Activated CD4-positive, alpha-beta T cell treated with anti-CD3 and anti-CD28 coated beads for 4 hours (primary cell): ENCODE data around the gene YBX3.
"Not testable (repeated sequence)": the region's sequence is repeated elsewhere in the genome, so short reads cannot be mapped to it uniquely, and the experiment has no call there.

Source experiments
- DNase-seq, 2 donors: peaks; one replicate each; pipeline ENCODE4 v3.0.0-alpha.2; 2020

YBX3 gene

GRCh38 chr12:10722905-10723746, at the start of gene YBX3:
TSS of gene YBX3 (minus strand) at chr12:10723323. CDS start at chr12:10723111, 212 bp downstream.
- DNase-seq, result peak; percentile 8 to 19

- DNase-seq, result no peak
Measured at GRCh38 chr12:10771132-10771733, 48.1 kb upstream of the YBX3 start.

GRCh38 chr12:10759657-10760056, 36.5 kb upstream of the YBX3 start:
- no peak for DNase-seq

GRCh38 chr12:10756194-10756593, 33.1 kb upstream of the YBX3 start:
- no peak for DNase-seq

GRCh38 chr12:10753059-10753458, 29.9 kb upstream of the YBX3 start:
- DNase-seq, result no peak

- no peak for DNase-seq
Measured at GRCh38 chr12:10750385-10750727, 27.2 kb upstream of the YBX3 start.

GRCh38 chr12:10749700-10750384, 26.7 kb upstream of the YBX3 start:
- peak; percentile 59 to 71 for DNase-seq

GRCh38 chr12:10747730-10748129, 24.6 kb upstream of the YBX3 start:
- no peak for DNase-seq

- not testable (repeated sequence) for DNase-seq
Measured at GRCh38 chr12:10743420-10743819, 20.3 kb upstream of the YBX3 start.

- DNase-seq, result no peak
Measured at GRCh38 chr12:10741845-10742244, 18.7 kb upstream of the YBX3 start.

- DNase-seq, result no peak
Measured at GRCh38 chr12:10740182-10740581, 17.1 kb upstream of the YBX3 start.

GRCh38 chr12:10739157-10740118, 16.3 kb upstream of the YBX3 start:
- no peak for DNase-seq

- DNase-seq, result no peak
Measured at GRCh38 chr12:10737249-10737648, 14.1 kb upstream of the YBX3 start.

- DNase-seq, result no peak
Measured at GRCh38 chr12:10736463-10736862, 13.3 kb upstream of the YBX3 start.

- no peak for DNase-seq
Measured at GRCh38 chr12:10735428-10735827, 12.3 kb upstream of the YBX3 start.

GRCh38 chr12:10732549-10732948, 9.4 kb upstream of the YBX3 start:
- no peak for DNase-seq

- no peak for DNase-seq
Measured at GRCh38 chr12:10732066-10732465, 8.9 kb upstream of the YBX3 start.

- no peak for DNase-seq
Measured at GRCh38 chr12:10730559-10730958, 7.4 kb upstream of the YBX3 start.

GRCh38 chr12:10728091-10728490, 5.0 kb upstream of the YBX3 start:
- DNase-seq, result no peak

- no peak for DNase-seq
Measured at GRCh38 chr12:10726945-10727344, 3.8 kb upstream of the YBX3 start.

GRCh38 chr12:10725003-10725402, 1.9 kb upstream of the YBX3 start:
- no peak for DNase-seq

- DNase-seq, result peak; percentile 29 to 52
Measured at GRCh38 chr12:10722502-10722904, 620 bp downstream of the YBX3 start.
